ENCODE data around the gene LGALS8. TPM values are rescaled to one million over a fixed set of nuclear protein-coding genes. Genes with fewer than 3 reads are reported as not detected.

The LGALS8 gene
- total RNA-seq, 4 donors from 2014 or later = 32.8 to 83.3 (median 51.9) TPM

- TF ChIP-seq POLR2AphosphoS5 (IDR thresholded peaks at IDR 0.05) = no peak
- no peak for TF ChIP-seq CTCF (IDR thresholded peaks at IDR 0.05)
- TF ChIP-seq POLR2A (IDR thresholded peaks at IDR 0.05; ENCODE audit: low read depth) = no peak
- TF ChIP-seq EP300 (IDR thresholded peaks at IDR 0.05) = no peak
- DNase-seq (ENCODE audit: extremely low spot score) = no peak
Measured at GRCh38 chr1:236550961-236551851, 27.4 kb downstream of the LGALS8 start.

GRCh38 chr1:236552096-236552495 lies 28.3 kb downstream of the LGALS8 start:
- peaks cover 78 to 100% (median 94%) of the 10 kb centered on the region in 4 donors for H3K36me3 ChIP-seq
- no peak for DNase-seq (ENCODE audit: extremely low spot score)
- H3K27ac ChIP-seq (replicated peaks in 1 of 4) = no peak overlapping the region
- H3K27me3 ChIP-seq = no peaks in the 10 kb centered on the region
- no peaks in the 10 kb centered on the region for H3K9me3 ChIP-seq
- WGBS = 86% methylated on average over 6 of the region's 6 CpGs
- intact Hi-C loops (cut with DNase I) = loop anchor here (5.0 kb wide), 1 partner anchor 35 kb away; no protein-coding TSS in a partner anchor
- TF ChIP-seq EP300 (IDR thresholded peaks at IDR 0.05) = no peak
- TF ChIP-seq POLR2AphosphoS5 (IDR thresholded peaks at IDR 0.05) = no peak
- TF ChIP-seq POLR2A (IDR thresholded peaks at IDR 0.05; ENCODE audit: low read depth) = no peak
- TF ChIP-seq CTCF (IDR thresholded peaks at IDR 0.05) = no peak
- H3K4me1 ChIP-seq = no peaks in the 10 kb centered on the region
- no peak overlapping the region for H3K4me3 ChIP-seq

More at GRCh38 chr1:236550961-236551851, 27.4 kb downstream of the LGALS8 start:
- Histone ChIP-seq H3K4me3 (no peak overlapping the region), H3K9me3 (no peaks in the 10 kb centered on the region), H3K4me1 (no peaks in the 10 kb centered on the region), H3K27me3 (no peaks in the 10 kb centered on the region), H3K36me3 (peaks cover 74 to 100% (median 94%) of the 10 kb centered on the region in 4 donors), H3K27ac (replicated peaks in 1 of 4) (no peak overlapping the region)
- WGBS = 82% methylated on average over 13 of the region's 13 CpGs
- intact Hi-C loops (cut with DNase I) = loop anchor here (5.0 kb wide), 1 partner anchor 36 kb away; no protein-coding TSS in a partner anchor

DNA sequence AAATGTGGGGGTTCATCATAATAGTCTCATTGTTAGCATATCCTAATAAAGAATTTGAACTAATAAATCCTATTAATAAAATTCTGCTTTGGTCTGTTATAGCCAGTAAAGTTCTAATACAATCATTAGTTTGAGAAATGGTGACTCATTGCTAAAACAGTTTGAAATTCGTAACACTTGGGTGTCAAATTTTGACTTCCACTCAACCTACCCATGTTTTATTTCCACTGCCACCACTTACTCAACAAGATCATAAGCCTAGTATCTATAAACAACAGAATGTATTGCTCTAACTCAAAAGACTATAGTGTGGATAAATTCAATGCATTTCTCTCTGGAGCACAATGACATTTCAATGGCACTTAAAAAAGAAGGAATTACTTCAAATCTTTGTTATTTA lies 29.1 kb downstream of the LGALS8 start:
- Histone ChIP-seq H3K4me3 (no peak overlapping the region), H3K36me3 (peaks cover 83 to 100% (median 94%) of the 10 kb centered on the region in 4 donors), H3K4me1 (no peaks in the 10 kb centered on the region), H3K9me3 (no peaks in the 10 kb centered on the region), H3K27ac (replicated peaks in 1 of 4) (no peak overlapping the region), H3K27me3 (no peaks in the 10 kb centered on the region)
- intact Hi-C loops (cut with DNase I) = loop anchor here (5.0 kb wide), 1 partner anchor 34 kb away; no protein-coding TSS in a partner anchor
- TF ChIP-seq POLR2AphosphoS5 (IDR thresholded peaks at IDR 0.05) (no peak), CTCF (IDR thresholded peaks at IDR 0.05) (no peak), POLR2A (IDR thresholded peaks at IDR 0.05; ENCODE audit: low read depth) (no peak), EP300 (IDR thresholded peaks at IDR 0.05) (no peak)
- no peak for DNase-seq (ENCODE audit: extremely low spot score)
- WGBS = 45% methylated on average over 1 of the region's 1 CpG

GRCh38 chr1:236553370-236553769 lies 29.6 kb downstream of the LGALS8 start:
- H3K36me3 ChIP-seq = peaks cover 83 to 100% (median 94%) of the 10 kb centered on the region in 4 donors
- intact Hi-C loops (cut with DNase I) = loop anchor here (5.0 kb wide), 1 partner anchor 34 kb away; no protein-coding TSS in a partner anchor
- H3K27me3 ChIP-seq = no peaks in the 10 kb centered on the region
- no peak overlapping the region for H3K27ac ChIP-seq (replicated peaks in 1 of 4)
- no peak for DNase-seq (ENCODE audit: extremely low spot score)
- TF ChIP-seq EP300 (IDR thresholded peaks at IDR 0.05) = no peak
- no peak for TF ChIP-seq POLR2AphosphoS5 (IDR thresholded peaks at IDR 0.05)
- TF ChIP-seq POLR2A (IDR thresholded peaks at IDR 0.05; ENCODE audit: low read depth) = no peak
- TF ChIP-seq CTCF (IDR thresholded peaks at IDR 0.05) = no peak
- H3K9me3 ChIP-seq = no peaks in the 10 kb centered on the region
- H3K4me3 ChIP-seq = no peak overlapping the region
- WGBS = 86% methylated on average over 8 of the region's 8 CpGs
- no peaks in the 10 kb centered on the region for H3K4me1 ChIP-seq

All from esophagus muscularis mucosa (tissue), 4 donors.